H1 (cell line): ENCODE results near the gene MTARC2. TPM values are rescaled to one million over a fixed set of nuclear protein-coding genes. Genes with fewer than 3 reads are reported as not detected.

Experiments used
- CTCF ChIA-PET: fragments of 300-600 bp; sonication (Branson Sonifier 250); formaldehyde crosslinking; loops from one replicate; lab custom pipeline; 2021; ENCODE audit not compliant: partially characterized antibody; lab: Charles Lee
- POLR2A ChIA-PET: fragments of 300-600 bp; sonication (Branson Sonifier 250); formaldehyde crosslinking; loops from one replicate; lab custom pipeline; 2021; ENCODE audit warnings: inconsistent platforms; ENCODE audit not compliant: partially characterized antibody; lab: Charles Lee
- DNase-seq, 2 experiments: peaks; one replicate each; pipeline versions ENCODE4 v3.0.0 to v3.0.0-alpha.2; 2010 to 2022; ENCODE audit warnings: low spot score in 2 of 2, low read depth in 1 of 2, mixed read lengths in 1 of 2
- FAIRE-seq: peaks from 2 replicates; lab custom pipeline; 2011; peaks lifted over from hg19 to GRCh38; lab: Jason Lieb, UNC
- H2AFZ ChIP-seq: 2 replicates; pipeline ENCODE4 v1.8.1; 2012; ENCODE audit warnings: low read length, inconsistent platforms
- H2AK5ac ChIP-seq: 2 replicates; pipeline ENCODE4 v1.6.1; 2013; ENCODE audit warnings: low read depth, low read length
- H2BK120ac ChIP-seq: replicated peaks from 2 replicates; pipeline ENCODE3; 2013; ENCODE audit warnings: low read depth, low read length, inconsistent platforms
- H2BK12ac ChIP-seq: 2 replicates; pipeline ENCODE4 v1.6.1; 2013; ENCODE audit warnings: low read depth, low read length
- H2BK15ac ChIP-seq: 2 replicates; pipeline ENCODE4 v1.6.1; 2013; ENCODE audit warnings: low read length
- H2BK20ac ChIP-seq: 2 replicates; pipeline ENCODE4 v1.6.1; 2013; ENCODE audit warnings: low read length
- H2BK5ac ChIP-seq: 2 replicates; pipeline ENCODE4 v1.6.1; 2013; ENCODE audit warnings: low read depth, low read length
- H3K14ac ChIP-seq: 2 replicates; pipeline ENCODE4 v1.6.1; 2013; ENCODE audit warnings: inconsistent platforms; ENCODE audit not compliant: insufficient read length
- H3K18ac ChIP-seq: 2 replicates; pipeline ENCODE4 v1.6.1; 2013; ENCODE audit warnings: low read length; ENCODE audit errors: extremely low read depth
- H3K23ac ChIP-seq: 2 replicates; pipeline ENCODE4 v1.6.1; 2013; ENCODE audit warnings: inconsistent platforms; ENCODE audit not compliant: insufficient read length
- H3K23me2 ChIP-seq: 2 replicates; pipeline ENCODE4 v1.6.1; 2013; ENCODE audit warnings: low read depth, low read length
- H3K27ac ChIP-seq: 2 replicates; pipeline ENCODE4 v1.6.1; 2011; ENCODE audit warnings: low read depth, low read length, inconsistent platforms
- H3K27me3 ChIP-seq, 4 experiments: replicated peaks in 1 of 4; 1 replicate in 1 of 4; 2 replicates in 3 of 4; pipeline versions ENCODE4 v1.6.1 to v1.8.1; 2011 to 2013; ENCODE audit warnings: low read length in 3 of 4, mild to moderate bottlenecking in 3 of 4, inconsistent platforms in 2 of 4, mixed read lengths in 2 of 4, moderate library complexity in 1 of 4; ENCODE audit not compliant: control insufficient read depth in 3 of 4, insufficient read depth in 3 of 4; ENCODE audit errors: extremely low read depth in 1 of 4
- H3K36me3 ChIP-seq, 4 experiments: 2 replicates each; pipeline versions ENCODE4 v1.6.1 to v1.8.1; 2011 to 2013; ENCODE audit warnings: mild to moderate bottlenecking in 4 of 4, low read length in 3 of 4, moderate library complexity in 2 of 4, control low read depth in 1 of 4, inconsistent platforms in 1 of 4; ENCODE audit not compliant: insufficient read depth in 4 of 4, control insufficient read depth in 2 of 4
- H3K4ac ChIP-seq: replicated peaks from 2 replicates; pipeline ENCODE3; 2013; ENCODE audit warnings: low read length, low read depth, mixed read lengths, inconsistent platforms; ENCODE audit not compliant: insufficient read length
- H3K4me1 ChIP-seq, 4 experiments: replicated peaks in 1 of 4; 1 replicate in 1 of 4; 2 replicates in 3 of 4; pipeline versions ENCODE4 v1.6.1 to v1.8.1; 2011 to 2013; ENCODE audit warnings: low read length in 3 of 4, inconsistent platforms in 2 of 4, mixed read lengths in 1 of 4; ENCODE audit not compliant: insufficient read depth in 4 of 4, control insufficient read depth in 3 of 4
- H3K4me2 ChIP-seq, 2 experiments: 2 replicates each; pipeline versions ENCODE4 v1.6.1 to v1.8.1; 2011 to 2013; ENCODE audit warnings: low read depth in 2 of 2, low read length in 2 of 2, control low read depth in 1 of 2, inconsistent platforms in 1 of 2, mild to moderate bottlenecking in 1 of 2; ENCODE audit not compliant: insufficient read depth in 1 of 2
- H3K4me3 ChIP-seq, 4 experiments: fragments of 200-600, 300-600 bp in 1 of 4; sonication (generic), shearing (Covaris generic), sonication (Bioruptor Twin) in 1 of 4; 2 replicates each; pipeline versions ENCODE4 v1.5.1 to v1.8.1; 2011 to 2016; ENCODE audit warnings: low read length in 4 of 4, low read depth in 3 of 4, control low read depth in 2 of 4, inconsistent platforms in 2 of 4, mild to moderate bottlenecking in 2 of 4, mixed read lengths in 1 of 4, moderate library complexity in 1 of 4; ENCODE audit not compliant: insufficient read depth in 2 of 4; ENCODE audit errors: extremely low read depth in 1 of 4
- H3K56ac ChIP-seq: replicated peaks from 2 replicates; pipeline ENCODE3; 2013; ENCODE audit warnings: low read depth, mild to moderate bottlenecking, mixed read lengths, low read length, inconsistent platforms; ENCODE audit not compliant: insufficient read length
- H3K79me1 ChIP-seq: 2 replicates; pipeline ENCODE4 v1.6.1; 2013; ENCODE audit warnings: low read depth, low read length, control low read depth
- H3K79me2 ChIP-seq, 2 experiments: 2 replicates each; pipeline versions ENCODE4 v1.6.1 to v1.8.1; 2012 to 2013; ENCODE audit warnings: low read length in 2 of 2, mild to moderate bottlenecking in 2 of 2, inconsistent platforms in 1 of 2; ENCODE audit not compliant: insufficient read depth in 2 of 2, control insufficient read depth in 1 of 2
- H3K9ac ChIP-seq, 4 experiments: replicated peaks in 1 of 4; 1 replicate in 1 of 4; 2 replicates in 3 of 4; pipeline versions ENCODE4 v1.6.1 to v1.8.1; 2011 to 2013; ENCODE audit warnings: low read depth in 3 of 4, low read length in 3 of 4, control low read depth in 2 of 4, mild to moderate bottlenecking in 2 of 4, moderate library complexity in 2 of 4, inconsistent platforms in 1 of 4; ENCODE audit errors: extremely low read depth in 1 of 4
- H3K9me3 ChIP-seq, 2 experiments: 2 replicates each; pipeline versions ENCODE4 v1.6.1 to v1.8.1; 2012 to 2013; ENCODE audit warnings: mild to moderate bottlenecking in 2 of 2, moderate library complexity in 2 of 2, control low read depth in 1 of 2, inconsistent platforms in 1 of 2, low read depth in 1 of 2, low read length in 1 of 2, mixed read lengths in 1 of 2; ENCODE audit not compliant: insufficient read depth in 2 of 2
- H4K20me1 ChIP-seq, 2 experiments: replicated peaks in 1 of 2; 2 replicates each; pipeline versions ENCODE3 to v1.8.1; 2011 to 2013; ENCODE audit warnings: inconsistent platforms in 2 of 2, low read length in 2 of 2, mild to moderate bottlenecking in 1 of 2; ENCODE audit not compliant: insufficient read depth in 2 of 2, control insufficient read depth in 1 of 2
- H4K5ac ChIP-seq: 2 replicates; pipeline ENCODE4 v1.6.1; 2013; ENCODE audit warnings: low read length, low read depth, mixed read lengths, inconsistent platforms; ENCODE audit not compliant: insufficient read length
- H4K8ac ChIP-seq: 2 replicates; pipeline ENCODE4 v1.8.0; 2013; ENCODE audit warnings: mild to moderate bottlenecking, moderate library complexity, low read length, inconsistent platforms; ENCODE audit not compliant: insufficient read depth; ENCODE audit errors: extremely low read depth
- H4K91ac ChIP-seq: replicated peaks from 2 replicates; pipeline ENCODE3; 2013; ENCODE audit warnings: low read length, mixed read lengths, inconsistent platforms; ENCODE audit not compliant: insufficient read length
- SP4 ChIP-seq: IDR thresholded peaks from 2 replicates; pipeline ENCODE4 v1.6.1; 2012; ENCODE audit warnings: low read length, inconsistent platforms
- WGBS, 2 experiments: shearing (Covaris generic) in 1 of 2; methylation state at CpG; one replicate each; pipeline versions ENCODE4 v1.1.6 to v1.1.7; 2013 to 2015; ENCODE audit warnings: low lambda C conversion rate in 2 of 2, mixed read lengths in 2 of 2, inconsistent platforms in 1 of 2, low coverage in 1 of 2, missing lambda C conversion rate in 1 of 2; ENCODE audit not compliant: insufficient replicate concordance in 2 of 2, insufficient coverage in 1 of 2, insufficient read length in 1 of 2; ENCODE audit errors: extremely low coverage in 1 of 2, missing lambda C conversion rate in 1 of 2; 5-methylcytosine and 5-hydroxymethylcytosine counted together
- polyA plus RNA-seq, 7 experiments: library from polyadenylated mRNA; depleted of rRNA in 3 of 7; stranded (reverse) in 5 of 7; unstranded in 2 of 7; fragments of >200 nt in 5 of 7; fragments of 200-250 nt in 2 of 7; gene quantifications; 1 replicate in 5 of 7; 2 replicates in 1 of 7; 4 replicates in 1 of 7; pipeline versions ENCODE4 v1.2.1 to v1.2.3, GENCODE V29; 2011 to 2013; ENCODE audit warnings: missing spikeins in 2 of 7, mixed read lengths in 2 of 7
- total RNA-seq: library from RNA; stranded (reverse); fragmentation: NEBNext Ultra II Directional; extraction: Animal tissue kit (Norgen Biotek cat#: 25700); gene quantifications from 2 replicates; pipeline ENCODE4 v1.2.1, GENCODE V29; 2021

The MTARC2 gene
- total and polyA plus RNA-seq, 2 of the 8 experiments (the other 6 are each of a cell fraction or from before 2014, with no cell fraction given), result 7.2 to 7.9 TPM

DNA sequence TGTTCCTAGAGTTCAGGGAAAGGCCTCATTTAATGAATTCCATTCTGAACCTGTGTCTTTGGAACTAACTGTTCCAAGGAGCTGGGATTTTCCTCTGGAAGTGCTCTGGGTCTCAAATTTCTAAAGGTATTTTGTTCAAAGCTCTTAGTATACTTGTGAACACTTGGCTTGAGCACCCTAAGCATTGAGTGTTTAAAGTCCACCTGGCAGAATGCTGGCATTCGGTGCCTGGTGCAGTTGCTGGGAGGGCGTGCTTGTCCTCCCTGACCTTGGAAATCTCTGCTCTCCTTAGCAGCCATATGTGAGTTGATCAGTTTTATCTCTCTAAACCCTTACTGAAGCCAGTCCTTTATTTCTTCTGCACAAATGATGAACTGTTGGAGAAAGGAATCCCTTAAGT lies 3.0 kb downstream of the MTARC2 start:
- peaks cover 3 to 9% (median 7%) of the 10 kb centered on the region in 4 experiments; a peak in 5 of 7 replicates for H3K4me1 ChIP-seq
- no peak overlapping the region for H3K4ac ChIP-seq
- H4K20me1 ChIP-seq, result no peaks in the 10 kb centered on the region
- H2BK12ac ChIP-seq, result no peak overlapping the region
- no peaks in the 10 kb centered on the region; a peak in 1 of 8 replicates for H3K36me3 ChIP-seq
- FAIRE-seq (no peak), DNase-seq (no peak)
- no peak overlapping the region for H3K4me3 ChIP-seq
- ChIA-PET CTCF (interaction anchor here (0.5 to 5.9 kb wide), 5 partner anchors 18 to 467 kb away, joined by 3 to 42 read pairs (median 4); partner anchors contain the start of gene MTARC1), POLR2A (interaction anchor here (0.7 to 3.0 kb wide), 3 partner anchors 9 to 34 kb away, joined by 3 to 35 read pairs (median 4); partner anchors contain the start of gene MTARC1)
- H3K14ac ChIP-seq, result no peak overlapping the region
- WGBS, 2 experiments, result 95% methylated on average over 2 of the region's 2 CpGs; no CpG with 5 or more reads in 1 of the 2 experiments
- H2BK120ac ChIP-seq, result no peak overlapping the region
- no peak overlapping the region for H2BK15ac ChIP-seq
- no peak overlapping the region for H2BK5ac ChIP-seq
- H4K8ac ChIP-seq, result no peak overlapping the region
- no peak overlapping the region for H4K5ac ChIP-seq
- no peak overlapping the region for H3K9ac ChIP-seq
- no peak overlapping the region; a peak in 1 of 4 replicates for H3K4me2 ChIP-seq
- no peak overlapping the region for H3K56ac ChIP-seq
- no peak overlapping the region for H3K27ac ChIP-seq
- peaks cover 0 to 20% (median 15%) of the 10 kb centered on the region in 4 experiments; a peak in 6 of 7 replicates for H3K27me3 ChIP-seq
- no peak overlapping the region for H3K23ac ChIP-seq
- no peak overlapping the region for H3K18ac ChIP-seq
- no peak overlapping the region for H2AK5ac ChIP-seq
- peaks cover 0 to 11% of the 10 kb centered on the region in 2 experiments; a peak in 2 of 4 replicates for H3K79me2 ChIP-seq
- H2BK20ac ChIP-seq, result no peak overlapping the region
- peaks cover 9% of the 10 kb centered on the region for H3K23me2 ChIP-seq
- TF ChIP-seq SP4, result no peak
- H3K9me3 ChIP-seq, result no peaks in the 10 kb centered on the region
- no peak overlapping the region for H2AFZ ChIP-seq
- no peak overlapping the region for H4K91ac ChIP-seq
- H3K79me1 ChIP-seq, result no peaks in the 10 kb centered on the region
